ENCODE results near the gene PNO1.

Gene PNO1

GRCh38 chr2:68214381-68214780 is 56.7 kb downstream of the PNO1 start:
- H3K9me3 ChIP-seq: no peaks in the 10 kb centered on the region
- H3K4me1 ChIP-seq: peaks cover 5% of the 10 kb centered on the region; the same call in 1 of the 2 replicates
- no peak overlapping the region for H3K4me2 ChIP-seq
- no peak overlapping the region for H3K4me3 ChIP-seq
- peaks cover 64% of the 10 kb centered on the region for H3K36me3 ChIP-seq
- no peaks in the 10 kb centered on the region for H3K27me3 ChIP-seq
- no peak overlapping the region for H3K9ac ChIP-seq
- TF ChIP-seq Cebpa-rat (IDR thresholded peaks at IDR 0.05): no peak
- no peak overlapping the region for H3K27ac ChIP-seq
- peaks cover 99% of the 10 kb centered on the region for H4K20me1 ChIP-seq

- no peak overlapping the region for H3K4me3 ChIP-seq
- H3K4me1 ChIP-seq: peaks cover 5% of the 10 kb centered on the region; the same call in 1 of the 2 replicates
- H3K27me3 ChIP-seq: no peaks in the 10 kb centered on the region
- H3K9ac ChIP-seq: no peak overlapping the region
- H3K36me3 ChIP-seq: peaks cover 55% of the 10 kb centered on the region
- peaks cover 99% of the 10 kb centered on the region for H4K20me1 ChIP-seq
- H3K27ac ChIP-seq: no peak overlapping the region
- H3K9me3 ChIP-seq: peaks cover 11% of the 10 kb centered on the region
- TF ChIP-seq Cebpa-rat (IDR thresholded peaks at IDR 0.05): no peak
- H3K4me2 ChIP-seq: no peak overlapping the region
These were observed 59.0 kb downstream of the PNO1 start for GRCh38 chr2:68216454-68217310.

GRCh38 chr2:68217729-68218128 is 60.0 kb downstream of the PNO1 start:
- H3K4me3 ChIP-seq: no peak overlapping the region
- peaks cover 99% of the 10 kb centered on the region for H4K20me1 ChIP-seq
- no peak overlapping the region for H3K9ac ChIP-seq
- H3K27me3 ChIP-seq: no peaks in the 10 kb centered on the region
- no peak overlapping the region for H3K4me2 ChIP-seq
- H3K4me1 ChIP-seq: peaks cover 5% of the 10 kb centered on the region; the same call in 1 of the 2 replicates
- H3K36me3 ChIP-seq: peaks cover 54% of the 10 kb centered on the region
- H3K27ac ChIP-seq: no peak overlapping the region
- TF ChIP-seq Cebpa-rat (IDR thresholded peaks at IDR 0.05): no peak
- peaks cover 22% of the 10 kb centered on the region for H3K9me3 ChIP-seq

GRCh38 chr2:68218343-68218901 is 60.7 kb downstream of the PNO1 start:
- Histone ChIP-seq H3K27ac (no peak overlapping the region), H3K27me3 (no peaks in the 10 kb centered on the region), H3K9ac (no peak overlapping the region), H3K4me2 (no peak overlapping the region), H3K9me3 (peaks cover 29% of the 10 kb centered on the region), H4K20me1 (peaks cover 98% of the 10 kb centered on the region), H3K4me1 (peaks cover 5% of the 10 kb centered on the region; the same call in 1 of the 2 replicates), H3K36me3 (peaks cover 54% of the 10 kb centered on the region), H3K4me3 (no peak overlapping the region)
- TF ChIP-seq Cebpa-rat (IDR thresholded peaks at IDR 0.05): no peak

GRCh38 chr2:68222287-68222686 is 64.6 kb downstream of the PNO1 start:
- Histone ChIP-seq H3K36me3 (peaks cover 43% of the 10 kb centered on the region), H3K4me1 (peaks cover 5% of the 10 kb centered on the region; the same call in 1 of the 2 replicates), H3K9me3 (peaks cover 38% of the 10 kb centered on the region), H3K27ac (no peak overlapping the region), H3K9ac (no peak overlapping the region), H3K4me3 (no peak overlapping the region), H3K4me2 (no peak overlapping the region), H3K27me3 (no peaks in the 10 kb centered on the region), H4K20me1 (peaks cover 93% of the 10 kb centered on the region)
- no peak for TF ChIP-seq Cebpa-rat (IDR thresholded peaks at IDR 0.05)

- no peak for TF ChIP-seq Cebpa-rat (IDR thresholded peaks at IDR 0.05)
- peaks cover 5% of the 10 kb centered on the region; the same call in 1 of the 2 replicates for H3K4me1 ChIP-seq
- H3K9ac ChIP-seq: no peak overlapping the region
- peaks cover 93% of the 10 kb centered on the region for H4K20me1 ChIP-seq
- no peak overlapping the region for H3K4me2 ChIP-seq
- H3K27me3 ChIP-seq: no peaks in the 10 kb centered on the region
- peaks cover 38% of the 10 kb centered on the region for H3K9me3 ChIP-seq
- H3K4me3 ChIP-seq: no peak overlapping the region
- H3K36me3 ChIP-seq: peaks cover 43% of the 10 kb centered on the region
- H3K27ac ChIP-seq: no peak overlapping the region
These were observed 65.7 kb downstream of the PNO1 start for GRCh38 chr2:68223419-68223818.

GRCh38 chr2:68225119-68225632 is 67.5 kb downstream of the PNO1 start:
- Histone ChIP-seq H3K4me2 (no peak overlapping the region), H3K9me3 (peaks cover 38% of the 10 kb centered on the region), H3K27me3 (no peaks in the 10 kb centered on the region), H3K4me1 (0 out of 2 replicates have a peak, but pooled peaks cover 5% of the 10 kb centered on the region), H4K20me1 (peaks cover 93% of the 10 kb centered on the region), H3K4me3 (no peak overlapping the region), H3K27ac (no peak overlapping the region), H3K36me3 (peaks cover 43% of the 10 kb centered on the region), H3K9ac (no peak overlapping the region)
- TF ChIP-seq Cebpa-rat (IDR thresholded peaks at IDR 0.05): no peak

Data from BLaER1 (cell line).